ENCODE data around the gene SPOCK1.

SPOCK1 gene

GRCh38 chr5:137356127-137356526 lies 143.0 kb downstream of the SPOCK1 start:
- no peak for DNase-seq

GRCh38 chr5:137355708-137356107 lies 143.4 kb downstream of the SPOCK1 start:
- no peak for DNase-seq

- DNase-seq, result no peak
Observed at GRCh38 chr5:137352095-137352494, 147.0 kb downstream of the SPOCK1 start.

- DNase-seq, result no peak
Observed at GRCh38 chr5:137350791-137351190, 148.3 kb downstream of the SPOCK1 start.

GRCh38 chr5:137348759-137349158 lies 150.4 kb downstream of the SPOCK1 start:
- no peak for DNase-seq

- no peak for DNase-seq
Observed at GRCh38 chr5:137347865-137348264, 151.3 kb downstream of the SPOCK1 start.

- no peak for DNase-seq
Observed at GRCh38 chr5:137346281-137346680, 152.8 kb downstream of the SPOCK1 start.

- no peak for DNase-seq
Observed at GRCh38 chr5:137345396-137345795, 153.7 kb downstream of the SPOCK1 start.

- no peak for DNase-seq
Observed at GRCh38 chr5:137344723-137345322, 154.3 kb downstream of the SPOCK1 start.

GRCh38 chr5:137344021-137344420 lies 155.1 kb downstream of the SPOCK1 start:
- DNase-seq, result no peak

- no peak for DNase-seq
Observed at GRCh38 chr5:137342764-137343163, 156.4 kb downstream of the SPOCK1 start.

GRCh38 chr5:137341831-137342230 lies 157.3 kb downstream of the SPOCK1 start:
- no peak for DNase-seq

GRCh38 chr5:137340881-137341280 lies 158.2 kb downstream of the SPOCK1 start:
- no peak for DNase-seq

GRCh38 chr5:137336565-137337120 lies 162.5 kb downstream of the SPOCK1 start:
- DNase-seq, result no peak

- DNase-seq, result no peak
Observed at GRCh38 chr5:137336161-137336560, 163.0 kb downstream of the SPOCK1 start.

- DNase-seq, result no peak
Observed at GRCh38 chr5:137335493-137335892, 163.6 kb downstream of the SPOCK1 start.

GRCh38 chr5:137333928-137334327 lies 165.2 kb downstream of the SPOCK1 start:
- DNase-seq, result no peak

GRCh38 chr5:137333475-137333874 lies 165.7 kb downstream of the SPOCK1 start:
- no peak for DNase-seq

- no peak for DNase-seq
Observed at GRCh38 chr5:137332296-137332695, 166.8 kb downstream of the SPOCK1 start.

- no peak for DNase-seq
Observed at GRCh38 chr5:137329586-137330296, 169.4 kb downstream of the SPOCK1 start.

- no peak for DNase-seq
Observed at GRCh38 chr5:137328991-137329390, 170.1 kb downstream of the SPOCK1 start.

GRCh38 chr5:137328463-137328862 lies 170.7 kb downstream of the SPOCK1 start:
- DNase-seq, result no peak

GRCh38 chr5:137325721-137326120 lies 173.4 kb downstream of the SPOCK1 start:
- DNase-seq, result no peak

Measured in CD4-positive, alpha-beta T cell treated with Interleukin-6 for 4 hours (primary cell).